GM23338 (cell line): ENCODE measurements around the gene EDN1.

Experiments
- CREB1 ChIP-seq: fragments of 250-450 bp; sonication (Bioruptor Pico); IDR thresholded peaks from 2 replicates; pipeline ENCODE4 v1.5.0; 2020; ENCODE audit warnings: low read depth, mild to moderate bottlenecking, moderate library complexity
- CTCF ChIP-seq, 2 experiments: fragments of 200-600 bp in 1 of 2; sonication (generic) in 1 of 2; conservative IDR thresholded peaks; 2 replicates each; pipeline versions ENCODE4 v1.5.1 to v1.6.1; 2016 to 2017; ENCODE audit warnings: antibody characterized with exemption in 2 of 2, low read depth in 2 of 2, mild to moderate bottlenecking in 2 of 2, moderate library complexity in 1 of 2
- ETS1 ChIP-seq: IDR thresholded peaks from 2 replicates; pipeline ENCODE4 v1.6.1; 2016; ENCODE audit warnings: antibody characterized with exemption
- EZH2 ChIP-seq: fragments of 200-600 bp; sonication (generic); IDR thresholded peaks from one replicate; pipeline ENCODE4 v1.8.0; 2017; ENCODE audit warnings: antibody characterized with exemption, mild to moderate bottlenecking, low read depth; ENCODE audit not compliant: unreplicated experiment
- EZH2phosphoT487 ChIP-seq: fragments of 200-600 bp; sonication (generic); IDR thresholded peaks from one replicate; pipeline ENCODE4 v1.8.1; 2018; ENCODE audit warnings: antibody characterized with exemption; ENCODE audit not compliant: unreplicated experiment
- JUNB ChIP-seq: IDR thresholded peaks from one replicate; pipeline ENCODE4 v1.6.1; 2016; ENCODE audit warnings: antibody characterized with exemption; ENCODE audit not compliant: unreplicated experiment
- POLR2AphosphoS5 ChIP-seq: IDR thresholded peaks from 2 replicates; pipeline ENCODE4 v1.6.1; 2016; ENCODE audit warnings: antibody characterized with exemption, low read depth
- REST ChIP-seq: IDR thresholded peaks from one replicate; pipeline ENCODE4 v1.6.1; 2018; ENCODE audit warnings: antibody characterized with exemption; ENCODE audit not compliant: unreplicated experiment
- STAT1 ChIP-seq: IDR thresholded peaks from one replicate; pipeline ENCODE4 v1.6.1; 2016; ENCODE audit warnings: antibody characterized with exemption; ENCODE audit not compliant: unreplicated experiment
- ZNF114 ChIP-seq: fragments of 250-450 bp; sonication (Bioruptor Pico); IDR thresholded peaks from 2 replicates; pipeline ENCODE4 v1.5.0; 2020; ENCODE audit warnings: mild to moderate bottlenecking, moderate library complexity
- ZNF462 ChIP-seq: fragments of 250-450 bp; sonication (Bioruptor Pico); IDR thresholded peaks from 2 replicates; pipeline ENCODE4 v1.5.0; 2020; ENCODE audit warnings: mild to moderate bottlenecking, moderate library complexity

GRCh38 chr6:12324099-12324498, 33.9 kb downstream of the EDN1 start:
- TF ChIP-seq REST (no peak), CTCF (conservative IDR thresholded peaks at IDR 0.05; ENCODE audit: low read depth in 2 of 2) (no peak), ETS1 (no peak), JUNB (no peak), EZH2 (no peak), POLR2AphosphoS5 (no peak), CREB1 (CRISPR knock-in tag) (no peak), ZNF114 (no peak), STAT1 (no peak), ZNF462 (CRISPR knock-in tag) (no peak), EZH2phosphoT487 (no peak)
